ENCODE measurements around the gene APOBEC3B.
"Not testable (repeated sequence)": the region's sequence is repeated elsewhere in the genome, so short reads cannot be mapped to it uniquely, and the experiment has no call there.

Gene APOBEC3B

GRCh38 chr22:38967451-38968450 lies 14.4 kb upstream of the APOBEC3B start:
- Histone ChIP-seq H3K27ac (ENCODE audit: low read depth, low read length, severe bottlenecking) (no peak overlapping the region), H3K4me1 (ENCODE audit: control insufficient read depth, insufficient read depth, low read length, poor library complexity, severe bottlenecking) (no peaks in the 10 kb centered on the region), H3K4me3 (ENCODE audit: extremely low read depth, insufficient read depth, low read length, poor library complexity, severe bottlenecking) (no peak overlapping the region), H3K36me3 (ENCODE audit: control insufficient read depth, insufficient read depth, low read length) (no peaks in the 10 kb centered on the region), H3K9me3 (ENCODE audit: control insufficient read depth, low read length) (no peaks in the 10 kb centered on the region)
- WGBS, 2 experiments (ENCODE audit: insufficient coverage in 2 of 2): 88 to 90% methylated on average over 14 to 15 of the region's 15 CpGs

- Histone ChIP-seq H3K4me1 (ENCODE audit: control insufficient read depth, insufficient read depth, low read length, poor library complexity, severe bottlenecking) (no peaks in the 10 kb centered on the region), H3K4me3 (ENCODE audit: extremely low read depth, insufficient read depth, low read length, poor library complexity, severe bottlenecking) (no peak overlapping the region), H3K36me3 (ENCODE audit: control insufficient read depth, insufficient read depth, low read length) (no peaks in the 10 kb centered on the region), H3K27ac (ENCODE audit: low read depth, low read length, severe bottlenecking) (no peak overlapping the region), H3K9me3 (ENCODE audit: control insufficient read depth, low read length) (no peaks in the 10 kb centered on the region)
- WGBS, 2 experiments (ENCODE audit: insufficient coverage in 2 of 2): 80 to 82% methylated on average over 6 to 8 of the region's 11 CpGs
Measured at GRCh38 chr22:38968801-38969200, 13.3 kb upstream of the APOBEC3B start.

- Histone ChIP-seq H3K27ac (ENCODE audit: low read depth, low read length, severe bottlenecking) (no peak overlapping the region), H3K9me3 (ENCODE audit: control insufficient read depth, low read length) (peaks cover 3% of the 10 kb centered on the region), H3K4me3 (ENCODE audit: extremely low read depth, insufficient read depth, low read length, poor library complexity, severe bottlenecking) (no peak overlapping the region), H3K4me1 (ENCODE audit: control insufficient read depth, insufficient read depth, low read length, poor library complexity, severe bottlenecking) (no peaks in the 10 kb centered on the region), H3K36me3 (ENCODE audit: control insufficient read depth, insufficient read depth, low read length) (no peaks in the 10 kb centered on the region)
- WGBS, 2 experiments (ENCODE audit: insufficient coverage in 2 of 2): 90 to 92% methylated on average over 5 of the region's 8 CpGs
Measured at GRCh38 chr22:38970551-38970950, 11.6 kb upstream of the APOBEC3B start.

DNA sequence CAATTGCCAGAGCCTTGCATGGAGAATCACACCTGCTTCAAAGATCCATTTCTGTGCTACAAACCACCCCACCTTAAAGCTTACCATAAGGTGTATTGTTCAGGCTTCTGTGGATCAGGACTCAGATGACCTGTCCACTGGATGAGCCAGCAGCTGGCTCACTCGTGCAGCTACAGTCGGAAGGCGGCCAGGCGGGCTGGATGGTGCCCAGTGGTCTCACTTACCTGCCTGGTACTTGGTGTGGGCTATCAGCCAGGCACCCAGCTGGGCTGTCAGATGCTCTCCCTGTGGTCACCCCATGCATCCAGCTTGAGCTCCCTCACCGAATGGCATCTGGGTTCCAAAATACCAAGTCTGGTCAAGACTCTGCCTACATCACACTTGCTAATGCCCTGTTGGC lies 10.9 kb upstream of the APOBEC3B start:
- Histone ChIP-seq H3K36me3 (ENCODE audit: control insufficient read depth, insufficient read depth, low read length) (no peaks in the 10 kb centered on the region), H3K9me3 (ENCODE audit: control insufficient read depth, low read length) (peaks cover 10% of the 10 kb centered on the region), H3K4me3 (ENCODE audit: extremely low read depth, insufficient read depth, low read length, poor library complexity, severe bottlenecking) (no peak overlapping the region), H3K27ac (ENCODE audit: low read depth, low read length, severe bottlenecking) (no peak overlapping the region), H3K4me1 (ENCODE audit: control insufficient read depth, insufficient read depth, low read length, poor library complexity, severe bottlenecking) (no peaks in the 10 kb centered on the region)
- 89 to 96% methylated on average over 4 of the region's 5 CpGs for WGBS, 2 experiments (ENCODE audit: insufficient coverage in 2 of 2)

DNA sequence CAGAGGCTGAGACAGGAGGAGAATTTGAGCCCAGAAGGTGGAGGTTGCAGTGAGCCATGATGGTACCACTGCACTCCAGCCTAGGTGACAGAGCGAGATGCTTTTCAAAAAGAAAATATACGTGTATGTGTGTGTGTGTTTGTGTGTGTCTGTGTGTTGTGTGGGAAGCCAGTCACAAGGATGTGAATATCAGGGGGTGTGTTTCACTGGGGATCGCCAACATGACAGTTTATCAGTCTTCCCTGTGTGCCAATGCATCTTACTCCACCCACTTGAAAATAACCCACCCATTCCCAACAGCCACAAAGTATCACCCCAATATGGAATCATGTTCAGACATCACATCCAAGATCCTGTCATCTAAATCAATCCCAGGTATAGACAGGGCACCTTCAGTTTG lies 10.4 kb upstream of the APOBEC3B start:
- Histone ChIP-seq H3K27ac (ENCODE audit: low read depth, low read length, severe bottlenecking) (no peak overlapping the region), H3K4me1 (ENCODE audit: control insufficient read depth, insufficient read depth, low read length, poor library complexity, severe bottlenecking) (no peaks in the 10 kb centered on the region), H3K4me3 (ENCODE audit: extremely low read depth, insufficient read depth, low read length, poor library complexity, severe bottlenecking) (no peak overlapping the region), H3K9me3 (ENCODE audit: control insufficient read depth, low read length) (peaks cover 10% of the 10 kb centered on the region), H3K36me3 (ENCODE audit: control insufficient read depth, insufficient read depth, low read length) (no peaks in the 10 kb centered on the region)
- 92 to 100% methylated on average over 1 to 2 of the region's 3 CpGs for WGBS, 2 experiments (ENCODE audit: insufficient coverage in 2 of 2)

GRCh38 chr22:38972558-38972957 lies 9.6 kb upstream of the APOBEC3B start:
- H3K27ac ChIP-seq (ENCODE audit: low read depth, low read length, severe bottlenecking): no peak overlapping the region
- 77 to 93% methylated on average over 2 to 3 of the region's 5 CpGs for WGBS, 2 experiments (ENCODE audit: insufficient coverage in 2 of 2)
- H3K36me3 ChIP-seq (ENCODE audit: control insufficient read depth, insufficient read depth, low read length): no peaks in the 10 kb centered on the region
- H3K4me1 ChIP-seq (ENCODE audit: control insufficient read depth, insufficient read depth, low read length, poor library complexity, severe bottlenecking): no peaks in the 10 kb centered on the region
- no peak overlapping the region for H3K4me3 ChIP-seq (ENCODE audit: extremely low read depth, insufficient read depth, low read length, poor library complexity, severe bottlenecking)
- H3K9me3 ChIP-seq (ENCODE audit: control insufficient read depth, low read length): peaks cover 15% of the 10 kb centered on the region

DNA sequence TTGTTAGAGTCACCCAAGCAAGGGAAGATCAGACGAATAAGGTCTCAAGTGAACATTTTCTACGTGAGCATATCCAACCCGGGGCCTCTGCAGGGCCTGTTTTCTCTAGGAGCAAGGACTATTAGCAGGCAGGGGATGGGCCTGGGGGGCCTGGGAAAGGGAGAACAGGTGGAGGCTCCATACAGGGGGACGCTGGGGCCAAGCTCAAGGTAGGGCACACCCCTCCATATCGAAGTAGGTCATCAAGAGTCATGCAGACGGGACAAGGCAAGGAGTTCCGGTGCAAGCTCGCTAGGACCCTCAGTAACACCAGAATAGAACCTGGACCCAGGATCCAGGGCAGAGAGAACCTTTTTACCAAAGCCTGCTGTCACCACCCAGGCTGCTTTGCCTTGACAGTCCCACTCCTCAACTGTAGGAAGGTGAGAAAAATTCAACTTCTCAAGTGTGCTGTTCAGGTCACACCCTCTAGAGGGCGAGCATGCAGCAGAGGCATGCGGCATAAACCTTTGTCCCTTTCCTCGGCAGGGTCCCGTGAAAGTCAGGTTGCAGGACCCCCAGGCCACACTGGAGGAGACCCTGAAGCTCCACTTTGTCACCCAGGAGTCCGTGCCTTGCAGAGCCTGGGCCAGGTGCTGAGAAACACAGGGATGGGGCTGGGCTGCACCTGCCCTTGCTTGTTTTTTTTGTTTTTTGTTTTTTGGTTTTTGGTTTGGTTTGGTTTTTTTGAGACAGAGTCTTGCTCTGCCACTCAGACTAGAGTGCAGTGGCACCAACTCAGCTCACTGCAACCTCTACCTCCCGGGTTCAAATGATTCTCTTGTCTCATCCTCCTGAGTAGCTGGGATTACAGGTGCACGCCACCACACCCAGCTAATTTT lies 8.6 kb upstream of the APOBEC3B start:
- no peaks in the 10 kb centered on the region for H3K4me1 ChIP-seq (ENCODE audit: control insufficient read depth, insufficient read depth, low read length, poor library complexity, severe bottlenecking)
- peaks cover 15% of the 10 kb centered on the region for H3K9me3 ChIP-seq (ENCODE audit: control insufficient read depth, low read length)
- WGBS, 2 experiments (ENCODE audit: insufficient coverage in 2 of 2): 52 to 53% methylated on average over 13 of the region's 15 CpGs
- H3K36me3 ChIP-seq (ENCODE audit: control insufficient read depth, insufficient read depth, low read length): no peaks in the 10 kb centered on the region
- H3K4me3 ChIP-seq (ENCODE audit: extremely low read depth, insufficient read depth, low read length, poor library complexity, severe bottlenecking): no peak overlapping the region
- H3K27ac ChIP-seq (ENCODE audit: low read depth, low read length, severe bottlenecking): no peak overlapping the region

DNA sequence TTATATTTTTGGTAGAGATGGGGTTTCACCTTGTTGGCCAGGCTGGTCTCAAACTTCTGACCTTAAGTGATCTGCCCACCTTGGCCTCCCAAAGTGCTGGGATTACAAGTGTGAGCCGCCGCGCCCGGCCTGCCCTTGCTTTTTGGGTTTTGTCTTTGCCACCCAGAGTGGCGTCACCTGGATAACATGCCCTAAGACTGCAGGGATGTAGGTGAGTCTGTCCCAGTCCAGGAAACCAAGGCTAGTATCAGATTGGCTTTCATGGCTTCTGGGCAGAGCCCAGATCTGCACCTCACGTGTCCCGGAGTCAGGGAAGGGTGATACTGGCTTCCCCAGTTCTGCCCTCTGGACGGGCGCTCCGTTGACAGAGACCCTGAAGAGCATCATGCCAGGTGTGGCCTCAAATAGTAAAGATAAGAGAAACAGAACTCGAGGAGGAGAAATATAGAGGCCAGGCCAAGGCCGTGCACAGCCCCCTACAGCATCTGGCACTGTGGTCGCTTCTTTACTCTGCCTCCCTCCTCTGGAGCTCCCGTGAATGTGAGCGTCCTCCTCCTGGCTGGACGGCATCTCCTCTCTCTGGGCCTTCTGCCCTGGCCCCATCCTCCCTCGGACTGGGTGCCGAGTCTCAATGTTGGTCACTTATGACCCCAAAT lies 7.8 kb upstream of the APOBEC3B start:
- no peaks in the 10 kb centered on the region for H3K4me1 ChIP-seq (ENCODE audit: control insufficient read depth, insufficient read depth, low read length, poor library complexity, severe bottlenecking)
- H3K27ac ChIP-seq (ENCODE audit: low read depth, low read length, severe bottlenecking): no peak overlapping the region
- H3K4me3 ChIP-seq (ENCODE audit: extremely low read depth, insufficient read depth, low read length, poor library complexity, severe bottlenecking): no peak overlapping the region
- WGBS, 2 experiments (ENCODE audit: insufficient coverage in 2 of 2): 87 to 91% methylated on average over 13 to 18 of the region's 18 CpGs
- H3K9me3 ChIP-seq (ENCODE audit: control insufficient read depth, low read length): peaks cover 15% of the 10 kb centered on the region
- H3K36me3 ChIP-seq (ENCODE audit: control insufficient read depth, insufficient read depth, low read length): no peaks in the 10 kb centered on the region

DNA sequence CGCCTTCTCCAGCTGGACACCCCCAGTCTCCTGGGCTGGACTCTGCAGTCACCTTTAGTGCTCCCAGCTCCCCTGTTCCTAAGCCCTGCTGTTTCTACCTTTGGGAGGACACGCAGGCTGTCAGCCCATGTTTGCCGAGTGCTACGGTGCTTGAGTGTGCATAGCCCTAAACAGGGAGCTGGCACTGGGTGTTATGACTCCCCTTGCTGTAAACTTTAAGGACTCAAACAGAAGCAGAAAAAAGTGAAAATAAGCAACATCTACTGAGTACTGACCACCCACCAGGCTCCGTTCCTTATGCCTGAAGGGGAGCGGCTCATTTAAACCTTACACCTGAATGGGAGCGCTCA lies 7.3 kb upstream of the APOBEC3B start:
- Histone ChIP-seq H3K4me1 (ENCODE audit: control insufficient read depth, insufficient read depth, low read length, poor library complexity, severe bottlenecking) (no peaks in the 10 kb centered on the region), H3K4me3 (ENCODE audit: extremely low read depth, insufficient read depth, low read length, poor library complexity, severe bottlenecking) (no peak overlapping the region), H3K27ac (ENCODE audit: low read depth, low read length, severe bottlenecking) (no peak overlapping the region), H3K9me3 (ENCODE audit: control insufficient read depth, low read length) (peaks cover 15% of the 10 kb centered on the region), H3K36me3 (ENCODE audit: control insufficient read depth, insufficient read depth, low read length) (no peaks in the 10 kb centered on the region)
- 97 to 100% methylated on average over 4 to 7 of the region's 7 CpGs for WGBS, 2 experiments (ENCODE audit: insufficient coverage in 2 of 2)

DNA sequence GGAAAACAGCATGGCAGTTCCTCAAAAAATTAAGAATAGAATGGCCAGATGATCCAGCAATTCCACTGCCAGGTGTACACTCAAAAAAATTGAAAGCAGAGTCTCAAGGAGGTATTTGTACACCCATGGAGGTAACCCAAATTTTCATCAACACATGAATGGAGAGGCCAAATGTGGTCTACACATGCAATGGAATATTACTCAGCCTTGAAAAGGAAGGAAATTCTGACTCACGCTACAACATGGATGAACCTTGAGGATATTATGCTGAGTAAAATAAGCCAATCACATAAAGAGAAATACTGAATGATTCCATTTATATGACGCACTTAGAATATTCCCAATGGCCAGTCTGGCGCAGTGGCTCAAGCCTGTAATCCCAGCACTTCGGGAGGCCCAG lies 4.9 kb upstream of the APOBEC3B start:
- 91 to 100% methylated on average over 3 to 4 of the region's 4 CpGs for WGBS, 2 experiments (ENCODE audit: insufficient coverage in 2 of 2)
- peaks cover 15% of the 10 kb centered on the region for H3K9me3 ChIP-seq (ENCODE audit: control insufficient read depth, low read length)
- not testable (repeated sequence) for H3K36me3 ChIP-seq (ENCODE audit: control insufficient read depth, insufficient read depth, low read length); H3K4me3 ChIP-seq (ENCODE audit: extremely low read depth, insufficient read depth, low read length, poor library complexity, severe bottlenecking); H3K27ac ChIP-seq (ENCODE audit: low read depth, low read length, severe bottlenecking); H3K4me1 ChIP-seq (ENCODE audit: control insufficient read depth, insufficient read depth, low read length, poor library complexity, severe bottlenecking)

Data from mesodermal cell (in vitro differentiated cells).